Heart right ventricle (tissue), 16 donors: ENCODE data around the gene FAM204A. TPM values are rescaled to one million over a fixed set of nuclear protein-coding genes. Genes with fewer than 3 reads are reported as not detected.

Source experiments
- ATAC-seq, 8 donors: fragments of 200-7000 bp; cut with Tn5 transposase; one replicate each; pipeline ENCODE4 v1.9.1; 2020; ENCODE audit warnings: mild to moderate bottlenecking in 8 of 8, moderate library complexity in 8 of 8, moderate number of reproducible peaks in 1 of 8
- DNase-seq, 2 donors: peaks; one replicate each; pipeline ENCODE4 v3.0.0-alpha.2; 2020
- H3K27ac ChIP-seq, 10 donors: fragments of 200-600 bp; sonication (generic) in 2 of 10; one replicate each; pipeline versions ENCODE4 v1.5.0 to v1.8.0; 2020 to 2022; ENCODE audit warnings: mild to moderate bottlenecking in 3 of 10
- H3K27me3 ChIP-seq, 7 donors: fragments of 200-600 bp; one replicate each; pipeline ENCODE4 v1.8.0; 2021 to 2022; ENCODE audit warnings: mild to moderate bottlenecking in 2 of 7
- H3K36me3 ChIP-seq, 9 donors: fragments of 200-600 bp; sonication (generic) in 1 of 9; one replicate each; pipeline versions ENCODE4 v1.5.0 to v1.8.0; 2020 to 2022; ENCODE audit warnings: mild to moderate bottlenecking in 2 of 9
- H3K4me1 ChIP-seq, 9 donors: fragments of 200-600 bp; sonication (generic) in 1 of 9; one replicate each; pipeline versions ENCODE4 v1.5.0 to v1.8.0; 2020 to 2022; ENCODE audit warnings: mild to moderate bottlenecking in 4 of 9
- H3K4me3 ChIP-seq, 10 donors: fragments of 200-600 bp; sonication (generic) in 2 of 10; one replicate each; pipeline versions ENCODE4 v1.5.0 to v1.8.0; 2020 to 2022; ENCODE audit warnings: mild to moderate bottlenecking in 7 of 10, moderate library complexity in 2 of 10
- H3K9me3 ChIP-seq, 11 donors: fragments of 200-600 bp in 10 of 11; sonication (generic) in 2 of 11; one replicate each; pipeline versions ENCODE4 v1.5.0 to v1.8.0; 2013 to 2022; ENCODE audit warnings: mild to moderate bottlenecking in 2 of 11, control low read depth in 1 of 11, moderate library complexity in 1 of 11
- whole genome bisulfite sequencing, 2 donors: extraction: QIAGEN DNeasy Blood & Tissue Kit; methylation state at CpG; one replicate each; pipeline ENCODE4 v1.1.7; 2013; ENCODE audit warnings: inconsistent platforms in 1 of 2; 5-methylcytosine and 5-hydroxymethylcytosine counted together
- intact Hi-C, 10 donors: fragments of 100-400 bp; cut with DNase I; formaldehyde crosslinking; loops; one replicate each; pipeline versions ENCODE4 v1.11.1 to v1.14.2; 2022
- polyA plus RNA-seq, 2 donors: library from polyadenylated mRNA; stranded (reverse); fragments of 200-250 nt; gene quantifications; one replicate each; pipeline ENCODE4 v1.2.3, GENCODE V29; 2013
- total RNA-seq, 10 donors: library from RNA; stranded (reverse); fragmentation: NEBNext Ultra II Directional in 3 of 10; extraction: Animal tissue kit (Norgen Biotek cat#: 25700) in 3 of 10; gene quantifications; one replicate each; pipeline versions ENCODE4 v1.2.1 to v1.2.4, GENCODE V29; 2021 to 2023
- TF ChIP-seq, protein P1 (sequence below), 9 donors: fragments of 200-600 bp; sonication (generic) in 2 of 9; IDR thresholded peaks; one replicate each; pipeline versions ENCODE4 v1.5.0 to v1.8.0; 2021 to 2022; ENCODE audit warnings: antibody characterized with exemption in 9 of 9, mild to moderate bottlenecking in 5 of 9, moderate library complexity in 1 of 9
- donor health status: Arrhythmogenic right ventricular cardiomyopathy.
- donor health status: ischemic (EF 13 %, LVEDD 7.1; RV severe dilation, severe dysfunction).
- donor health status: healthy with polysubstance abuse.
- donor health status: DM: no; HTN: yes; CAD: no.
- donor health status: DM: no; HTN: no; CAD: no.
- donor health status: ischemic (EF 25% LVEDD 6.9; RV normal size, moderate dysfunction).
- donor health status: ischemic (EF 25% LVEDD 5.7; RV mildly dilated, moderate dysfunction).
- donor health status: healthy.
- donor health status: DM: yes; HTN: yes; CAD: no.
- donor health status: Ischemic cardiomyopathy.
- donor health status: ischemic (EF 35%, LVEDD 5.7; RV mildly dilated, moderate dysfunction).
- donor health status: nonischemic (EF 11% LVEDD 7.7; RV severe dilation, severe dysfunction).
- donor health status: DM: yes; HTN: yes; CAD: no.
- donor health status: PGD.
- donor health status: ischemic (EF 29% LVEDD 5.4; RV normal size, mild dysfunction).
- donor health status: nonischemic (EF 23%, LVEDD 6.1; RV moderate dilation, normal function).

FAM204A gene
- total and polyA plus RNA-seq, 12 donors: 29.0 to 77.7 (median 62.9) TPM

DNA sequence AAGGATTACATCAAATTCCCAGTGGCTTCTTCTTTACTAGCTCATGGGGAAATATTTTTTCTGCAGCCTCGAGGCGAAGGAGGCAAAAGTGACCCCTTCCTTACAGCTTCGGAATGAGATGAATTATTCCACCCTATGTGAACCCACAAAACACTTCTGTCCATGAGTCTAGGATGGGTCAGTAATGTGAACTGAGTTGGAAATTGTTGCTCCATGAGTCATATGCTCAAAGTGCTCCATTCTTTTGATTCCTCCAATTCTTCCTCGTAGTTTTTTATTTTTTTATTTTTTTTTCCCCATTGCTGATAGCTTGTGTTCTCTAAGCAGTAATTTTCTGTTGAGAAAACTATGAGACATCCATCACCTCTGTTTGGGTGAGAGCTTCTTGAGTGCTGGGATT lies 31.7 kb upstream of the FAM204A start:
- peaks cover 0 to 24% (median 8%) of the 10 kb centered on the region in 7 donors for H3K27me3 ChIP-seq
- WGBS, 2 donors: 53 to 61% methylated on average over 4 of the region's 4 CpGs
- intact Hi-C loops: no loop called here
- no peak for DNase-seq
- H3K9me3 ChIP-seq: no peaks in the 10 kb centered on the region
- ATAC-seq: no peak
- TF ChIP-seq, protein P1, sequence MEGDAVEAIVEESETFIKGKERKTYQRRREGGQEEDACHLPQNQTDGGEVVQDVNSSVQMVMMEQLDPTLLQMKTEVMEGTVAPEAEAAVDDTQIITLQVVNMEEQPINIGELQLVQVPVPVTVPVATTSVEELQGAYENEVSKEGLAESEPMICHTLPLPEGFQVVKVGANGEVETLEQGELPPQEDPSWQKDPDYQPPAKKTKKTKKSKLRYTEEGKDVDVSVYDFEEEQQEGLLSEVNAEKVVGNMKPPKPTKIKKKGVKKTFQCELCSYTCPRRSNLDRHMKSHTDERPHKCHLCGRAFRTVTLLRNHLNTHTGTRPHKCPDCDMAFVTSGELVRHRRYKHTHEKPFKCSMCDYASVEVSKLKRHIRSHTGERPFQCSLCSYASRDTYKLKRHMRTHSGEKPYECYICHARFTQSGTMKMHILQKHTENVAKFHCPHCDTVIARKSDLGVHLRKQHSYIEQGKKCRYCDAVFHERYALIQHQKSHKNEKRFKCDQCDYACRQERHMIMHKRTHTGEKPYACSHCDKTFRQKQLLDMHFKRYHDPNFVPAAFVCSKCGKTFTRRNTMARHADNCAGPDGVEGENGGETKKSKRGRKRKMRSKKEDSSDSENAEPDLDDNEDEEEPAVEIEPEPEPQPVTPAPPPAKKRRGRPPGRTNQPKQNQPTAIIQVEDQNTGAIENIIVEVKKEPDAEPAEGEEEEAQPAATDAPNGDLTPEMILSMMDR (IDR thresholded peaks at IDR 0.05): no peak
- H3K4me1 ChIP-seq: no peaks in the 10 kb centered on the region
- no peak overlapping the region for H3K4me3 ChIP-seq
- H3K36me3 ChIP-seq: no peaks in the 10 kb centered on the region
- H3K27ac ChIP-seq: no peak overlapping the region

DNA sequence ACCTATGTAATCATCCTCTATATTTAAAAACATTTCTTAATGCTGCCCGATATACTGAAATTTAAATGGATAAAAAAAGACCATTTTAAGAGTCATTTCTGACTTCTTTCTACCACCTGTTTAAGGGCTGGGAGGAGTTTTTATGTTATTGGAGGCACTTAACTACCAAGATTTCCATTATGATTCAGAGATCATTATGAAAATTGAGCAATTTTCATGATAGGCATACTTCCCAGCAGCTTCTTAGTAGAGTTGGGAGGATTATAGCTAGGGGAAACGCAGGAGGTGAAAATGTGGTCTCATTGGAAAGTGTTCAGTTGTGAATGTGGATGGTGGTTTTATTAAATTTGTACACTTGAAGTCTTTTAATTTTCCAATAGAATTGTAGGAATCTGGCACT lies 28.4 kb upstream of the FAM204A start:
- Histone ChIP-seq H3K27me3 (peaks cover 0 to 14% (median 0%) of the 10 kb centered on the region in 7 donors), H3K36me3 (no peaks in the 10 kb centered on the region), H3K9me3 (peaks cover 0 to 17% (median 5%) of the 10 kb centered on the region in 11 donors), H3K4me3 (no peak overlapping the region), H3K4me1 (no peaks in the 10 kb centered on the region), H3K27ac (no peak overlapping the region)
- intact Hi-C loops: no loop called here
- DNase-seq: no peak
- no peak for ATAC-seq
- 92 to 93% methylated on average over 2 of the region's 2 CpGs for WGBS, 2 donors
- TF ChIP-seq, protein P1 (IDR thresholded peaks at IDR 0.05): no peak

DNA sequence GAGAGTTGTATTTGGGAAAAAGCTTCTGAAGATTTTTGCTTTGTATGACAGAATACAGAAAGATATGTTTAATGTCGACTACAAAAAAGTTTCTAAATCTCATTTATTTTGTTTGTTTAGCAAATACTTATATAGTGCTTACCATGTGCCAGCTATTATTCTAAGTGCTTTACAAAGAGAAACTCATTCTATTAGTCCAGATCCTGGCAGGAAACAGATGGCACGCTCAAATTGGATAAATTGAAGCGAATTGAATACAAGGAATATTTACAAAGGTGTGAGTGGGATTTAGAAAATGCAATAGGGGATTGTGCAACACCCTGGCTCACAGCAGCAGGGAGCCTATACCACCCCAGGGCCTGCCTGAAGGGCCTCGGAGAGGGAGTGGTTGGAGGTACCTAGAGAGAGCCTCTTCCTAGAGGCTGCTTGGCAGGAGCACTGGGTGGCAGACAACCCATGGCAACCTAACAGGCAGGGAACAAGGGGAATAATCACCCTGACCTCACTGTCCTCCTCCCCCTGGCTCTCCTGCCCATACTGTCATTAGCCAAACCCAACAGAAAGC lies 27.6 kb upstream of the FAM204A start:
- TF ChIP-seq, protein P1 (IDR thresholded peaks at IDR 0.05): no peak
- Histone ChIP-seq H3K4me1 (no peaks in the 10 kb centered on the region), H3K9me3 (peaks cover 0 to 25% (median 8%) of the 10 kb centered on the region in 11 donors), H3K27ac (no peak overlapping the region), H3K36me3 (no peaks in the 10 kb centered on the region), H3K27me3 (peaks cover 0 to 13% (median 0%) of the 10 kb centered on the region in 7 donors), H3K4me3 (no peak overlapping the region)
- intact Hi-C loops: no loop called here
- WGBS, 2 donors: 69 to 75% methylated on average over 4 of the region's 4 CpGs
- DNase-seq (no peak), ATAC-seq (no peak)

DNA sequence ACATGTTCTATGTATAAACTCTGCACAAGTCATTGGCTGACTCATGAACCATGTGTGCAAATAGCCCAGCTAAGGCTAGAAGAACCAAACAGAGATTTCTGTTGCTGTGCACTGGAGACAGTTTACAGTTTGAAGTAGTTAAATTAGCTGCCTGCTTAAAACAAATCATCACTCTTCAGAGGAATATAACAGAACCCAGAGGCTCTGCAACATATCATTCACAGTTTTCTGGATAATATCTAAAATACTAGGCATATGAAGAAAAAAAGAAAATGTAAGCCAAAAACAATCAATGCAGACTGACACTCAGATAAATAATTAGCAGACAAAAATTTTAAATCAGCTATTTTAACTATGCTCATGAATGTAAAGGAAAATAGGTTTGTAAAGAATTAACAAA lies 23.6 kb upstream of the FAM204A start:
- H3K27ac ChIP-seq: no peak overlapping the region
- DNase-seq (no peak), ATAC-seq (no peak)
- TF ChIP-seq, protein P1 (IDR thresholded peaks at IDR 0.05): no peak
- intact Hi-C loops: no loop called here
- H3K4me1 ChIP-seq: no peaks in the 10 kb centered on the region
- peaks cover 0 to 27% (median 8%) of the 10 kb centered on the region in 11 donors for H3K9me3 ChIP-seq
- no peak overlapping the region for H3K4me3 ChIP-seq
- H3K36me3 ChIP-seq: no peaks in the 10 kb centered on the region
- H3K27me3 ChIP-seq: no peaks in the 10 kb centered on the region
